K562 (cell line): ENCODE measurements around the gene ZNF646. TPM values are rescaled to one million over a fixed set of nuclear protein-coding genes. Genes with fewer than 3 reads are reported as not detected.

ENCODE experiments used
- ATAC-seq: fragments of 200-7000 bp; cut with Tn5 transposase; 3 replicates; pipeline ENCODE4 v1.9.1; 2020; ENCODE audit warnings: moderate library complexity
- BruUV-seq: library from RNA; stranded (reverse); fragments of 400-500 nt; replicated peaks from 2 replicates; lab custom pipeline; 2021; lab: Mats Ljungman, UMichigan
- CTCF ChIA-PET: fragments of 300-600 bp; formaldehyde crosslinking; extraction: SDS; loops from one replicate; lab custom pipeline; 2021; ENCODE audit warnings: low intra/inter-chr PET ratio; lab: Yijun Ruan, JAX
- POLR2A ChIA-PET: fragments of 300-600, 350-650 bp; sonication (Branson Sonifier 250); formaldehyde crosslinking; extraction: SDS; loops from one replicate; lab custom pipeline; 2021; ENCODE audit warnings: antibody characterized with exemption, inconsistent platforms; lab: Yijun Ruan, JAX
- DNase-seq, 4 experiments: peaks; one replicate each; pipeline versions ENCODE4 v3.0.0 to v3.0.0-alpha.2; 2011 to 2018; ENCODE audit warnings: low spot score in 3 of 4, mixed read lengths in 3 of 4; ENCODE audit errors: extremely low read depth in 1 of 4
- FAIRE-seq: peaks from 2 replicates; lab custom pipeline; 2011; peaks lifted over from hg19 to GRCh38; lab: Jason Lieb, UNC
- H2AFZ ChIP-seq: 2 replicates; pipeline ENCODE4 v1.6.0; 2011; ENCODE audit warnings: low read depth, low read length, control low read depth, inconsistent platforms
- H3K27ac ChIP-seq: fragments of 200-600 bp; 3 replicates; pipeline ENCODE4 v1.8.0; 2011; ENCODE audit warnings: low read depth, mild to moderate bottlenecking, control low read depth, inconsistent platforms, low read length, moderate library complexity, mixed read lengths; ENCODE audit errors: extremely low read depth
- H3K27me3 ChIP-seq, 2 experiments: fragments of 300-600 bp in 1 of 2; 2 replicates in 1 of 2; 3 replicates in 1 of 2; pipeline versions ENCODE4 v1.6.0 to v1.8.0; 2011; ENCODE audit warnings: inconsistent platforms in 2 of 2, low read length in 2 of 2, mild to moderate bottlenecking in 1 of 2, mixed read lengths in 1 of 2, moderate library complexity in 1 of 2; ENCODE audit not compliant: control insufficient read depth in 2 of 2, insufficient read depth in 2 of 2
- H3K36me3 ChIP-seq: fragments of 300-600 bp; 3 replicates; pipeline ENCODE4 v1.8.0; 2011; ENCODE audit warnings: mild to moderate bottlenecking, low read length, inconsistent platforms; ENCODE audit not compliant: control insufficient read depth, insufficient read depth
- H3K4me1 ChIP-seq, 2 experiments: fragments of 200-600 bp in 1 of 2; replicated peaks in 1 of 2; 2 replicates in 1 of 2; 3 replicates in 1 of 2; pipeline versions ENCODE4 v1.5.1 to v1.8.0; 2011; ENCODE audit warnings: inconsistent platforms in 2 of 2, low read length in 2 of 2, mild to moderate bottlenecking in 1 of 2, mixed read lengths in 1 of 2, moderate library complexity in 1 of 2; ENCODE audit not compliant: control insufficient read depth in 2 of 2, insufficient read depth in 2 of 2
- H3K4me2 ChIP-seq: 2 replicates; pipeline ENCODE4 v1.6.1; 2011; ENCODE audit warnings: low read length, control low read depth, inconsistent platforms, mixed read lengths; ENCODE audit not compliant: insufficient read depth
- H3K4me3 ChIP-seq: fragments of 200-600 bp; sonication (generic), shearing (Covaris generic); 2 replicates; pipeline ENCODE4 v1.5.1; 2016; ENCODE audit warnings: control low read depth, inconsistent platforms
- H3K79me2 ChIP-seq: fragments of 200-600 bp; 3 replicates; pipeline ENCODE4 v1.8.0; 2011; ENCODE audit warnings: low read length, inconsistent platforms; ENCODE audit not compliant: control insufficient read depth, insufficient read depth
- H3K9ac ChIP-seq, 2 experiments: 2 replicates each; pipeline versions ENCODE4 v1.6.0 to v1.6.1; 2011; ENCODE audit warnings: low read depth in 2 of 2, low read length in 2 of 2, control low read depth in 1 of 2, inconsistent platforms in 1 of 2, mild to moderate bottlenecking in 1 of 2, mixed read lengths in 1 of 2; ENCODE audit not compliant: insufficient read depth in 1 of 2
- H3K9me1 ChIP-seq: one replicate; pipeline ENCODE4 v1.6.0; 2011; ENCODE audit warnings: inconsistent platforms, mild to moderate bottlenecking, low read length, moderate library complexity; ENCODE audit not compliant: control insufficient read depth, insufficient read depth
- H3K9me3 ChIP-seq: replicated peaks from 2 replicates; pipeline ENCODE4 v1.5.1; 2011; ENCODE audit warnings: low read depth, low read length, inconsistent platforms; ENCODE audit not compliant: control insufficient read depth, insufficient read depth
- H4K20me1 ChIP-seq: replicated peaks from 2 replicates; pipeline ENCODE4 v1.6.1; 2011; ENCODE audit warnings: low read length, inconsistent platforms, mixed read lengths; ENCODE audit not compliant: control insufficient read depth, insufficient read depth
- HCFC1 ChIP-seq: IDR thresholded peaks from 2 replicates; pipeline ENCODE4 v1.6.1; 2012; ENCODE audit warnings: low read depth, low read length, improper control_type of control experiment
- HNRNPL ChIP-seq: fragments of 200-400 bp; formaldehyde crosslinking; IDR thresholded peaks from 2 replicates; pipeline ENCODE4 v1.6.1; 2017; ENCODE audit warnings: low read depth, mild to moderate bottlenecking, low read length
- IRF2 ChIP-seq: sonication (generic); formaldehyde crosslinking; IDR thresholded peaks from 2 replicates; pipeline ENCODE4 v1.8.1; 2022; ENCODE audit warnings: mild to moderate bottlenecking, missing genetic modification reagents
- MCM5 ChIP-seq: fragments of 450-650 bp; IDR thresholded peaks from 2 replicates; pipeline ENCODE4 v1.6.1; 2016; ENCODE audit warnings: low read depth
- RFX1 ChIP-seq: fragments of 450-650 bp; IDR thresholded peaks from 2 replicates; pipeline ENCODE4 v1.6.1; 2016; ENCODE audit warnings: mild to moderate bottlenecking, moderate library complexity
- TCF3 ChIP-seq: sonication (generic); formaldehyde crosslinking; IDR thresholded peaks from 2 replicates; pipeline ENCODE4 v1.4.0; 2020; ENCODE audit warnings: mild to moderate bottlenecking, missing genetic modification reagents
- TOE1 ChIP-seq, 2 experiments: fragments of 450-650 bp in 1 of 2; sonication (generic) in 1 of 2; formaldehyde crosslinking in 1 of 2; IDR thresholded peaks; 2 replicates each; pipeline versions ENCODE4 v1.7.1 to v1.8.0; 2016 to 2022; ENCODE audit warnings: borderline replicate concordance in 2 of 2, mild to moderate bottlenecking in 2 of 2, antibody characterized with exemption in 1 of 2, inconsistent platforms in 1 of 2, low read depth in 1 of 2, missing genetic modification reagents in 1 of 2, moderate library complexity in 1 of 2
- WGBS: fragments of 100-300 bp; shearing (Covaris generic); methylation state at CpG from one replicate; pipeline ENCODE4 v1.1.6; 2016; ENCODE audit warnings: low coverage, mixed read lengths; ENCODE audit not compliant: insufficient coverage; ENCODE audit errors: missing lambda C conversion rate; 5-methylcytosine and 5-hydroxymethylcytosine counted together
- in situ Hi-C: fragments of 300-500 bp; cut with MboI; formaldehyde crosslinking; loops from 4 replicates; pipeline ENCODE4 v1.15.0; 2018; ENCODE audit warnings: inconsistent platforms, mixed read lengths
- intact Hi-C: fragments of 100-400 bp; cut with micrococcal nuclease; formaldehyde crosslinking; loops from 2 replicates; pipeline ENCODE4 v1.14.2; 2022
- polyA plus RNA-seq, 8 experiments: library from polyadenylated mRNA; depleted of rRNA in 4 of 8; stranded (reverse) in 5 of 8; unstranded in 3 of 8; fragments of >200 nt; fragmentation: Nextera tagmentation in 2 of 8; fragmentation: Illumina TruSeq in 1 of 8; extraction: Ambion mirVana in 2 of 8; extraction: Trizol in 1 of 8; gene quantifications; 2 replicates each; pipeline versions ENCODE4 v1.2.1 to v1.2.3, GENCODE V29; 2011 to 2014; ENCODE audit warnings: inconsistent platforms in 1 of 8, missing spikeins in 1 of 8
- total RNA-seq, 7 experiments: library from RNA; depleted of rRNA in 6 of 7; stranded (reverse); fragments of >200 nt in 6 of 7; fragmentation: Illumina TruSeq in 2 of 7; extraction: Trizol in 2 of 7; gene quantifications; 2 replicates each; pipeline versions ENCODE4 v1.2.1 to v1.2.3, GENCODE V29; 2011 to 2021; ENCODE audit warnings: low replicate concordance in 1 of 7
- TF ChIP-seq, protein P1 (sequence below): sonication (generic); formaldehyde crosslinking; IDR thresholded peaks from 2 replicates; pipeline ENCODE4 v1.8.0; 2022; ENCODE audit warnings: mild to moderate bottlenecking, low read depth, missing genetic modification reagents
- TF ChIP-seq, protein P2 (sequence below): fragments of 250-450 bp; sonication (Bioruptor Pico); IDR thresholded peaks from 2 replicates; pipeline ENCODE4 v1.9.0; 2021; ENCODE audit warnings: mild to moderate bottlenecking
- TF ChIP-seq, protein P3 (sequence below): fragments of 250-450 bp; sonication (Bioruptor Pico); IDR thresholded peaks from 2 replicates; pipeline ENCODE4 v1.4.0; 2020; ENCODE audit warnings: mild to moderate bottlenecking

ZNF646 gene
- total and polyA plus RNA-seq, 9 of the 15 experiments (the other 6 are each of a cell fraction or from before 2014, with no cell fraction given): 0.08 to 20.6 (median 8.0) TPM

DNA sequence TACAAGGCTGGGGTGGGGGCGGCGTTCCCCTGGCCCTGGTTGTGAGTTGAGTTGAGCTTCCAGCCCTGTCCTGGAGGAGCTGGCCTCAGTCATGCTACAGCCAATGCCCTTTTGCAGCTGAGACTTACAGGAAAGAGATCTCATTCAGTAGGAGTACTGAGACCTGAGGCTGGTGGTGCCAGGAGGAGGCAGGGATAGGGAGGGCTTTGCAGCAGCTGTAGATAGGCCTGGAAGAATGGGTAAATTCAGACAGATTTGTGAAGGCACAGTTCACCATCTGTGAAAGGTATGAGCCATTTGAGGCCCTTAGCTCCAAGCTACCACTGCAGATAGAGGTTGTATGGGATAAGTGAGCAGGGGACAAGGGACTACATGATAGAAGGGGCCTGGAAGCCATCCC, 35.2 kb upstream of the ZNF646 start:
- ChIA-PET CTCF (no interaction called here), POLR2A (interaction anchor here (1.0 kb wide), 1 partner anchor 11 kb away, joined by 3 read pairs; no protein-coding TSS in a partner anchor)
- TF ChIP-seq IRF2 (CRISPR knock-in tag) (no peak), HCFC1 (no peak), HNRNPL (no peak), TOE1 (IDR thresholded peaks at IDR 0.05; ENCODE audit: borderline replicate concordance) (no peak), TOE1 (CRISPR knock-in tag; IDR thresholded peaks at IDR 0.05; ENCODE audit: borderline replicate concordance, low read depth) (no peak), MCM5 (no peak), RFX1 (no peak), TCF3 (CRISPR knock-in tag) (no peak)
- TF ChIP-seq, protein P1, sequence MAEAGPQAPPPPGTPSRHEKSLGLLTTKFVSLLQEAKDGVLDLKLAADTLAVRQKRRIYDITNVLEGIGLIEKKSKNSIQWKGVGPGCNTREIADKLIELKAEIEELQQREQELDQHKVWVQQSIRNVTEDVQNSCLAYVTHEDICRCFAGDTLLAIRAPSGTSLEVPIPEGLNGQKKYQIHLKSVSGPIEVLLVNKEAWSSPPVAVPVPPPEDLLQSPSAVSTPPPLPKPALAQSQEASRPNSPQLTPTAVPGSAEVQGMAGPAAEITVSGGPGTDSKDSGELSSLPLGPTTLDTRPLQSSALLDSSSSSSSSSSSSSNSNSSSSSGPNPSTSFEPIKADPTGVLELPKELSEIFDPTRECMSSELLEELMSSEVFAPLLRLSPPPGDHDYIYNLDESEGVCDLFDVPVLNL (CRISPR knock-in tag): no peak
- TF ChIP-seq, protein P2, sequence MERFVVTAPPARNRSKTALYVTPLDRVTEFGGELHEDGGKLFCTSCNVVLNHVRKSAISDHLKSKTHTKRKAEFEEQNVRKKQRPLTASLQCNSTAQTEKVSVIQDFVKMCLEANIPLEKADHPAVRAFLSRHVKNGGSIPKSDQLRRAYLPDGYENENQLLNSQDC (CRISPR knock-in tag): no peak
- TF ChIP-seq, protein P3, sequence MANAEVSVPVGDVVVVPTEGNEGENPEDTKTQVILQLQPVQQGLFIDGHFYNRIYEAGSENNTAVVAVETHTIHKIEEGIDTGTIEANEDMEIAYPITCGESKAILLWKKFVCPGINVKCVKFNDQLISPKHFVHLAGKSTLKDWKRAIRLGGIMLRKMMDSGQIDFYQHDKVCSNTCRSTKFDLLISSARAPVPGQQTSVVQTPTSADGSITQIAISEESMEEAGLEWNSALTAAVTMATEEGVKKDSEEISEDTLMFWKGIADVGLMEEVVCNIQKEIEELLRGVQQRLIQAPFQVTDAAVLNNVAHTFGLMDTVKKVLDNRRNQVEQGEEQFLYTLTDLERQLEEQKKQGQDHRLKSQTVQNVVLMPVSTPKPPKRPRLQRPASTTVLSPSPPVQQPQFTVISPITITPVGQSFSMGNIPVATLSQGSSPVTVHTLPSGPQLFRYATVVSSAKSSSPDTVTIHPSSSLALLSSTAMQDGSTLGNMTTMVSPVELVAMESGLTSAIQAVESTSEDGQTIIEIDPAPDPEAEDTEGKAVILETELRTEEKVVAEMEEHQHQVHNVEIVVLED (CRISPR knock-in tag): no peak
- Histone ChIP-seq H3K27ac (no peak overlapping the region), H3K4me3 (no peak overlapping the region), H3K27me3 (no peaks in the 10 kb centered on the region), H3K9me3 (no peaks in the 10 kb centered on the region), H3K9me1 (peaks cover 5% of the 10 kb centered on the region), H3K79me2 (peaks cover 9% of the 10 kb centered on the region), H3K4me1 (peaks cover 9 to 17% of the 10 kb centered on the region in 2 experiments; a peak in 4 of 5 replicates), H4K20me1 (peaks cover 4% of the 10 kb centered on the region), H3K4me2 (no peak overlapping the region), H3K36me3 (peaks cover 49% of the 10 kb centered on the region; the same call in 2 of the 3 replicates), H3K9ac (0 out of 4 replicates have a peak overlapping the region, but pooled peaks of 1 of the 2 experiments have one; percentile 30), H2AFZ (no peak overlapping the region)
- 94% methylated on average over 2 of the region's 2 CpGs for WGBS
- intact Hi-C loops (no loop called here), in situ Hi-C loops (no loop called here)
- BruUV-seq: no TSS peak
- DNase-seq (no peak), FAIRE-seq (no peak), ATAC-seq (no peak)
